HG03439 (cell line): ENCODE measurements around the gene DPF3.
"Not testable (repeated sequence)": the region's sequence is repeated elsewhere in the genome, so short reads cannot be mapped to it uniquely, and the experiment has no call there.

Experiments used
- ATAC-seq: cut with Tn5 transposase; IDR thresholded peaks from one replicate; pipeline ENCODE4 v1.9.1; 2021; ENCODE audit warnings: mild to moderate bottlenecking, moderate library complexity; ENCODE audit not compliant: unreplicated experiment

Gene DPF3

GRCh38 chr14:72776701-72777261 lies 117.1 kb downstream of the DPF3 start:
- ATAC-seq = no peak

GRCh38 chr14:72775923-72776554 lies 117.9 kb downstream of the DPF3 start:
- ATAC-seq = no peak

- ATAC-seq = no peak
Observed at GRCh38 chr14:72774894-72775620, 118.8 kb downstream of the DPF3 start.

GRCh38 chr14:72774141-72774540 lies 119.8 kb downstream of the DPF3 start:
- ATAC-seq = no peak

GRCh38 chr14:72771561-72771960 lies 122.3 kb downstream of the DPF3 start:
- no peak for ATAC-seq

GRCh38 chr14:72766296-72766695 lies 127.6 kb downstream of the DPF3 start:
- no peak for ATAC-seq

- no peak for ATAC-seq
Observed at GRCh38 chr14:72763892-72764291, 130.0 kb downstream of the DPF3 start.

- ATAC-seq = no peak
Observed at GRCh38 chr14:72759670-72760069, 134.2 kb downstream of the DPF3 start.

- ATAC-seq = no peak
Observed at GRCh38 chr14:72758993-72759392, 134.9 kb downstream of the DPF3 start.

GRCh38 chr14:72758420-72758819 lies 135.5 kb downstream of the DPF3 start:
- no peak for ATAC-seq

- ATAC-seq = no peak
Observed at GRCh38 chr14:72756967-72757366, 136.9 kb downstream of the DPF3 start.

- no peak for ATAC-seq
Observed at GRCh38 chr14:72755766-72756165, 138.1 kb downstream of the DPF3 start.

GRCh38 chr14:72754949-72755348 lies 139.0 kb downstream of the DPF3 start:
- ATAC-seq = no peak

GRCh38 chr14:72753879-72754400 lies 140.0 kb downstream of the DPF3 start:
- no peak for ATAC-seq

GRCh38 chr14:72753044-72753710 lies 140.7 kb downstream of the DPF3 start:
- ATAC-seq = no peak

GRCh38 chr14:72752034-72752412 lies 141.9 kb downstream of the DPF3 start:
- no peak for ATAC-seq

- ATAC-seq = no peak
Observed at GRCh38 chr14:72751276-72752033, 142.4 kb downstream of the DPF3 start.

GRCh38 chr14:72748921-72749320 lies 145.0 kb downstream of the DPF3 start:
- ATAC-seq = not testable (repeated sequence)

- no peak for ATAC-seq
Observed at GRCh38 chr14:72747652-72748051, 146.2 kb downstream of the DPF3 start.

- no peak for ATAC-seq
Observed at GRCh38 chr14:72745991-72746980, 147.6 kb downstream of the DPF3 start.
